Hepatocyte (in vitro differentiated cells): Measurements from ENCODE around the gene RAB18.

ENCODE experiments used
- CTCF ChIP-seq: fragments of 200-600 bp; sonication (generic); IDR thresholded peaks from 2 replicates; pipeline ENCODE4 v1.5.1; 2016; ENCODE audit warnings: antibody characterized with exemption, mild to moderate bottlenecking; ENCODE audit not compliant: poor library complexity
- EZH2 ChIP-seq: fragments of 200-600 bp; sonication (generic); IDR thresholded peaks from 2 replicates; pipeline ENCODE4 v1.6.1; 2016; ENCODE audit warnings: antibody characterized with exemption, mild to moderate bottlenecking, borderline replicate concordance
- EZH2phosphoT487 ChIP-seq: fragments of 200-600 bp; sonication (generic); IDR thresholded peaks from one replicate; pipeline ENCODE4 v1.6.1; 2018; ENCODE audit warnings: antibody characterized with exemption, mild to moderate bottlenecking, low read depth, moderate library complexity; ENCODE audit not compliant: unreplicated experiment, severe bottlenecking

DNA sequence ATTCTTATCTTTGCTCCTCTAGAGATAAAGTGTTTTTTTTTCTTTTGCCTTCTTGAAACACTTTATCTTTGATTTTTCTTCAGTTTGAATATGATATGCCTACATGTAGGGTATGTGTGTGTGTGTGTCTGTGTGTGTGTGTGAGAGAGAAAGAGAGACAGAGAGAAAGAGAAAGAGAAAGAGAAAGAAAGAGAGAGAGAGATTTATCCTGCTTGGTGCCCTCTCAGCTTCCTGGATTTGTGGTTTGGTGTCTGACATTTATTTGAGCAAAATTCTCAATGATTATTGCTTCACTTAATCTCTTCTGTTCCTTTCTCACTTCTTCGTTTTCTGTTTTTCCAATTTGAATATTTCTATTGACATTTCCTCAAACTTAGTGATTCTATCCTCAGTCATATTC lies 60.3 kb downstream of the RAB18 start:
- TF ChIP-seq CTCF: no peak
- no peak for TF ChIP-seq EZH2
- TF ChIP-seq EZH2phosphoT487: no peak
